Vagina (tissue), 2 donors: Measurements from ENCODE around the gene TNS1. TPM values are rescaled to one million over a fixed set of nuclear protein-coding genes. Genes with fewer than 3 reads are reported as not detected.

ENCODE experiments used
- DNase-seq, 2 donors: peaks; one replicate each; pipeline ENCODE4 v3.0.0-alpha.2; 2017; ENCODE audit errors: extremely low spot score in 2 of 2
- H3K27ac ChIP-seq: fragments of 200-600 bp; sonication (generic); one replicate; pipeline ENCODE4 v1.5.1; 2019
- H3K27me3 ChIP-seq: fragments of 200-600 bp; sonication (generic); one replicate; pipeline ENCODE4 v1.5.1; 2019
- H3K36me3 ChIP-seq, 2 donors: fragments of 200-600 bp; sonication (generic); one replicate each; pipeline ENCODE4 v1.5.1; 2017 to 2019
- H3K4me1 ChIP-seq: fragments of 200-600 bp; sonication (generic); one replicate; pipeline ENCODE4 v1.5.1; 2019
- H3K4me3 ChIP-seq, 2 donors: fragments of 200-600 bp; sonication (generic); 1 replicate in 1 of 2; 2 replicates in 1 of 2; pipeline ENCODE4 v1.5.1; 2016 to 2019
- H3K9me3 ChIP-seq: fragments of 200-600 bp; sonication (generic); one replicate; pipeline ENCODE4 v1.5.1; 2019
- CTCF ChIP-seq, 3 experiments: fragments of 450-650 bp in 2 of 3; fragments of 200-600 bp in 1 of 3; sonication (generic) in 1 of 3; IDR thresholded peaks; one replicate each; pipeline ENCODE4 v1.5.1; 2017 to 2019; ENCODE audit warnings: antibody characterized with exemption in 3 of 3, mild to moderate bottlenecking in 2 of 3, moderate library complexity in 2 of 3
- POLR2A ChIP-seq, 2 donors: fragments of 450-650 bp; IDR thresholded peaks; one replicate each; pipeline ENCODE4 v1.6.1; 2017; ENCODE audit warnings: antibody characterized with exemption in 2 of 2, mild to moderate bottlenecking in 2 of 2, moderate library complexity in 2 of 2
- POLR2AphosphoS5 ChIP-seq, 2 donors: sonication (generic); formaldehyde crosslinking; IDR thresholded peaks; one replicate each; pipeline ENCODE4 v1.9.0; 2017; ENCODE audit warnings: antibody characterized with exemption in 2 of 2, mild to moderate bottlenecking in 2 of 2, low read depth in 1 of 2; ENCODE audit not compliant: insufficient read depth in 1 of 2
- intact Hi-C: fragments of 100-400 bp; cut with DNase I; formaldehyde crosslinking; loops from one replicate; pipeline ENCODE4 v1.15.1; 2023
- total RNA-seq: library from RNA; depleted of rRNA; stranded (reverse); fragments of >200 nt; gene quantifications from one replicate; pipeline ENCODE4 v1.2.3, GENCODE V29; 2016

TNS1 gene
- total RNA-seq, 1 donor from 2014 or later: 216 TPM

- no peaks in the 10 kb centered on the region for H3K36me3 ChIP-seq
- peaks cover 100% of the 10 kb centered on the region for H3K4me1 ChIP-seq
- TF ChIP-seq POLR2A (IDR thresholded peaks at IDR 0.05) (no peak), POLR2AphosphoS5 (IDR thresholded peaks at IDR 0.05; ENCODE audit: insufficient read depth in 1 of 2, low read depth in 1 of 2) (peak in 1 of 2 donors; percentile 47)
- intact Hi-C loops: no loop called here
- no peaks in the 10 kb centered on the region for H3K9me3 ChIP-seq
- H3K4me3 ChIP-seq: no peak overlapping the region
- H3K27me3 ChIP-seq: no peaks in the 10 kb centered on the region
- no peak for DNase-seq
- peak overlapping the region; percentile 91 for H3K27ac ChIP-seq
Observed at GRCh38 chr2:217918308-217919024, 84.3 kb downstream of the TNS1 start.

GRCh38 chr2:217916504-217917254, 86.1 kb downstream of the TNS1 start:
- Histone ChIP-seq H3K4me3 (no peak overlapping the region), H3K36me3 (no peaks in the 10 kb centered on the region), H3K27me3 (no peaks in the 10 kb centered on the region), H3K27ac (peak overlapping the region; percentile 91), H3K9me3 (no peaks in the 10 kb centered on the region), H3K4me1 (peaks cover 100% of the 10 kb centered on the region)
- intact Hi-C loops: no loop called here
- TF ChIP-seq CTCF (IDR thresholded peaks at IDR 0.05) (no peak), POLR2AphosphoS5 (IDR thresholded peaks at IDR 0.05; ENCODE audit: insufficient read depth in 1 of 2, low read depth in 1 of 2) (no peak), POLR2A (IDR thresholded peaks at IDR 0.05) (no peak)
- DNase-seq: no peak

- H3K27ac ChIP-seq: peak overlapping the region; percentile 91
- no peak for DNase-seq
- H3K9me3 ChIP-seq: no peaks in the 10 kb centered on the region
- H3K36me3 ChIP-seq: no peaks in the 10 kb centered on the region
- peaks cover 100% of the 10 kb centered on the region for H3K4me1 ChIP-seq
- H3K4me3 ChIP-seq: no peak overlapping the region
- H3K27me3 ChIP-seq: no peaks in the 10 kb centered on the region
- intact Hi-C loops: no loop called here
- no peak for TF ChIP-seq POLR2A (IDR thresholded peaks at IDR 0.05)
- no peak for TF ChIP-seq POLR2AphosphoS5 (IDR thresholded peaks at IDR 0.05; ENCODE audit: insufficient read depth in 1 of 2, low read depth in 1 of 2)
- no peak for TF ChIP-seq CTCF (IDR thresholded peaks at IDR 0.05)
Observed at GRCh38 chr2:217915706-217916105, 87.1 kb downstream of the TNS1 start.

GRCh38 chr2:217914878-217915277, 87.9 kb downstream of the TNS1 start:
- Histone ChIP-seq H3K9me3 (no peaks in the 10 kb centered on the region), H3K4me3 (no peak overlapping the region), H3K27me3 (no peaks in the 10 kb centered on the region), H3K36me3 (no peaks in the 10 kb centered on the region), H3K4me1 (peaks cover 100% of the 10 kb centered on the region), H3K27ac (peak overlapping the region; percentile 91)
- intact Hi-C loops: no loop called here
- TF ChIP-seq POLR2A (IDR thresholded peaks at IDR 0.05) (no peak), POLR2AphosphoS5 (IDR thresholded peaks at IDR 0.05; ENCODE audit: insufficient read depth in 1 of 2, low read depth in 1 of 2) (peak in 1 of 2 donors; percentile 13)
- no peak for DNase-seq

- intact Hi-C loops: no loop called here
- Histone ChIP-seq H3K27ac (peak overlapping the region; percentile 91), H3K36me3 (no peaks in the 10 kb centered on the region), H3K27me3 (no peaks in the 10 kb centered on the region), H3K9me3 (no peaks in the 10 kb centered on the region), H3K4me3 (no peak overlapping the region), H3K4me1 (peaks cover 100% of the 10 kb centered on the region)
- TF ChIP-seq CTCF (IDR thresholded peaks at IDR 0.05) (no peak), POLR2AphosphoS5 (IDR thresholded peaks at IDR 0.05; ENCODE audit: insufficient read depth in 1 of 2, low read depth in 1 of 2) (no peak), POLR2A (IDR thresholded peaks at IDR 0.05) (no peak)
- DNase-seq: no peak
Observed at GRCh38 chr2:217914078-217914477, 88.7 kb downstream of the TNS1 start.
